H7 (cell line): ENCODE results near the gene IFNK. TPM values are rescaled to one million over a fixed set of nuclear protein-coding genes. Genes with fewer than 3 reads are reported as not detected.

Source experiments
- DNase-seq: peaks from one replicate; pipeline ENCODE4 v3.0.0; 2012
- H3K27me3 ChIP-seq: 2 replicates; pipeline ENCODE4 v1.6.0; 2011; ENCODE audit warnings: mild to moderate bottlenecking, low read length; ENCODE audit not compliant: control insufficient read depth, insufficient read depth
- H3K36me3 ChIP-seq: replicated peaks from 2 replicates; pipeline ENCODE4 v1.5.1; 2011; ENCODE audit warnings: low read length; ENCODE audit not compliant: control insufficient read depth, insufficient read depth
- H3K4me3 ChIP-seq: 2 replicates; pipeline ENCODE4 v1.5.1; 2011; ENCODE audit warnings: low read depth, mild to moderate bottlenecking, control low read depth, low read length, moderate library complexity; ENCODE audit not compliant: insufficient read depth
- total RNA-seq: library from RNA; depleted of rRNA; stranded (reverse); fragments of >200 nt; shearing (Covaris generic); gene quantifications from 2 replicates; pipeline ENCODE4 v1.2.3, GENCODE V29; 2014

IFNK gene
- total RNA-seq, 1 experiment from 2014 or later: not detected

GRCh38 chr9:27527702-27528075 lies 3.6 kb downstream of the IFNK start:
- DNase-seq: peak; percentile 14
- H3K4me3 ChIP-seq: peak overlapping the region; percentile 80
- H3K27me3 ChIP-seq: no peaks in the 10 kb centered on the region; the same call in 1 of the 2 replicates
- no peaks in the 10 kb centered on the region for H3K36me3 ChIP-seq

- peak; percentile 87 for DNase-seq
- H3K4me3 ChIP-seq: peak overlapping the region; percentile 80
Observed at GRCh38 chr9:27528076-27528885, 4.2 kb downstream of the IFNK start.

GRCh38 chr9:27528886-27529315 lies 4.8 kb downstream of the IFNK start:
- no peaks in the 10 kb centered on the region; the same call in 1 of the 2 replicates for H3K27me3 ChIP-seq
- H3K4me3 ChIP-seq: peak overlapping the region; percentile 80
- DNase-seq: peak; percentile 85
- no peaks in the 10 kb centered on the region for H3K36me3 ChIP-seq

More at GRCh38 chr9:27528076-27528885, 4.2 kb downstream of the IFNK start:
- no peaks in the 10 kb centered on the region for H3K36me3 ChIP-seq
- no peaks in the 10 kb centered on the region; the same call in 1 of the 2 replicates for H3K27me3 ChIP-seq

GRCh38 chr9:27529316-27530278 lies 5.5 kb downstream of the IFNK start, which contains the start of gene MOB3B:
MOB3B (minus strand) TSS chr9:27529814; CDS start chr9:27455550, 74,264 bp downstream.
- peak within 1 kb of the TSS; percentile 80 for H3K4me3 ChIP-seq
- DNase-seq: peak; percentile 91
- no peaks in the 10 kb centered on the region for H3K36me3 ChIP-seq
- no peaks in the 10 kb centered on the region; the same call in 1 of the 2 replicates for H3K27me3 ChIP-seq

GRCh38 chr9:27530915-27531755 lies 7.0 kb downstream of the IFNK start:
- H3K27me3 ChIP-seq: no peaks in the 10 kb centered on the region; the same call in 1 of the 2 replicates
- no peaks in the 10 kb centered on the region for H3K36me3 ChIP-seq
- no peak for DNase-seq
- H3K4me3 ChIP-seq: no peak overlapping the region

GRCh38 chr9:27532046-27532445 lies 8.0 kb downstream of the IFNK start:
- Histone ChIP-seq H3K36me3 (no peaks in the 10 kb centered on the region), H3K4me3 (no peak overlapping the region), H3K27me3 (no peaks in the 10 kb centered on the region; the same call in 1 of the 2 replicates)
- no peak for DNase-seq

- Histone ChIP-seq H3K36me3 (no peaks in the 10 kb centered on the region), H3K4me3 (no peak overlapping the region), H3K27me3 (no peaks in the 10 kb centered on the region)
- no peak for DNase-seq
Observed at GRCh38 chr9:27533311-27533710, 9.2 kb downstream of the IFNK start.

GRCh38 chr9:27534131-27534530 lies 10.0 kb downstream of the IFNK start:
- H3K27me3 ChIP-seq: no peaks in the 10 kb centered on the region
- H3K4me3 ChIP-seq: no peak overlapping the region
- H3K36me3 ChIP-seq: no peaks in the 10 kb centered on the region
- no peak for DNase-seq

GRCh38 chr9:27534658-27535209 lies 10.6 kb downstream of the IFNK start:
- Histone ChIP-seq H3K27me3 (no peaks in the 10 kb centered on the region), H3K4me3 (no peak overlapping the region), H3K36me3 (no peaks in the 10 kb centered on the region)
- DNase-seq: no peak

- Histone ChIP-seq H3K36me3 (no peaks in the 10 kb centered on the region), H3K4me3 (no peak overlapping the region), H3K27me3 (no peaks in the 10 kb centered on the region)
- DNase-seq: peak; percentile 69
Observed at GRCh38 chr9:27535701-27536118, 11.6 kb downstream of the IFNK start.

- Histone ChIP-seq H3K36me3 (no peaks in the 10 kb centered on the region), H3K27me3 (no peaks in the 10 kb centered on the region), H3K4me3 (no peak overlapping the region)
- no peak for DNase-seq
Observed at GRCh38 chr9:27536168-27536567, 12.1 kb downstream of the IFNK start.

GRCh38 chr9:27537027-27537435 lies 12.9 kb downstream of the IFNK start:
- Histone ChIP-seq H3K4me3 (no peak overlapping the region), H3K27me3 (no peaks in the 10 kb centered on the region), H3K36me3 (no peaks in the 10 kb centered on the region)
- no peak for DNase-seq

GRCh38 chr9:27537756-27538155 lies 13.7 kb downstream of the IFNK start:
- Histone ChIP-seq H3K36me3 (no peaks in the 10 kb centered on the region), H3K4me3 (no peak overlapping the region), H3K27me3 (no peaks in the 10 kb centered on the region)
- no peak for DNase-seq
